Keratinocyte (primary cell): ENCODE measurements around the gene KCNMA1. TPM values are rescaled to one million over a fixed set of nuclear protein-coding genes. Genes with fewer than 3 reads are reported as not detected.

ENCODE experiments used
- DNase-seq: peaks from one replicate; pipeline ENCODE4 v3.0.0-alpha.2; 2011; ENCODE audit warnings: low read depth, missing footprints, low spot score
- FAIRE-seq: peaks from 2 replicates; lab custom pipeline; 2011; peaks lifted over from hg19 to GRCh38; lab: Jason Lieb, UNC
- H2AFZ ChIP-seq: 2 replicates; pipeline ENCODE4 v1.6.0; 2012; ENCODE audit warnings: low read length, control low read depth, inconsistent platforms; ENCODE audit not compliant: control insufficient read depth
- H3K27ac ChIP-seq: 2 replicates; pipeline ENCODE4 v1.5.1; 2011; ENCODE audit warnings: low read length; ENCODE audit not compliant: control insufficient read depth, insufficient read depth
- H3K27me3 ChIP-seq: 3 replicates; pipeline ENCODE4 v1.6.0; 2011; ENCODE audit warnings: low read length; ENCODE audit not compliant: control insufficient read depth, insufficient read depth; ENCODE audit errors: extremely low read depth
- H3K36me3 ChIP-seq, 2 experiments: 2 replicates in 1 of 2; 3 replicates in 1 of 2; pipeline ENCODE4 v1.5.1; 2011; ENCODE audit warnings: low read length in 2 of 2, mild to moderate bottlenecking in 1 of 2; ENCODE audit not compliant: control insufficient read depth in 2 of 2, insufficient read depth in 2 of 2; ENCODE audit errors: extremely low read depth in 1 of 2
- H3K4me1 ChIP-seq: 3 replicates; pipeline ENCODE4 v1.5.1; 2011; ENCODE audit warnings: low read length; ENCODE audit not compliant: control insufficient read depth, insufficient read depth; ENCODE audit errors: extremely low read depth
- H3K4me2 ChIP-seq: 3 replicates; pipeline ENCODE4 v1.6.0; 2011; ENCODE audit warnings: low read depth, low read length; ENCODE audit not compliant: control insufficient read depth, insufficient read depth; ENCODE audit errors: extremely low read depth
- H3K4me3 ChIP-seq, 3 experiments: fragments of 200-600 bp in 1 of 3; sonication (generic) in 1 of 3; 2 replicates in 2 of 3; 3 replicates in 1 of 3; pipeline ENCODE4 v1.5.1; 2011 to 2016; ENCODE audit warnings: low read length in 3 of 3, mild to moderate bottlenecking in 3 of 3, control low read depth in 2 of 3, inconsistent platforms in 1 of 3, low read depth in 1 of 3, mixed read lengths in 1 of 3, mixed run types in 1 of 3, moderate library complexity in 1 of 3; ENCODE audit not compliant: control insufficient read depth in 2 of 3, insufficient read depth in 2 of 3; ENCODE audit errors: extremely low read depth in 1 of 3
- H3K79me2 ChIP-seq: 2 replicates; pipeline ENCODE4 v1.6.0; 2012; ENCODE audit warnings: low read length; ENCODE audit not compliant: control insufficient read depth, insufficient read depth
- H3K9ac ChIP-seq: 3 replicates; pipeline ENCODE4 v1.6.0; 2011; ENCODE audit warnings: low read length; ENCODE audit not compliant: control insufficient read depth, insufficient read depth; ENCODE audit errors: extremely low read depth
- H3K9me1 ChIP-seq: 3 replicates; pipeline ENCODE4 v1.6.0; 2011; ENCODE audit warnings: low read length; ENCODE audit not compliant: control insufficient read depth, insufficient read depth; ENCODE audit errors: extremely low read depth
- H3K9me3 ChIP-seq: 2 replicates; pipeline ENCODE4 v1.5.1; 2012; ENCODE audit warnings: low read depth, low read length; ENCODE audit not compliant: control insufficient read depth
- H4K20me1 ChIP-seq: 3 replicates; pipeline ENCODE4 v1.6.0; 2011; ENCODE audit warnings: low read length; ENCODE audit not compliant: control insufficient read depth, insufficient read depth; ENCODE audit errors: extremely low read depth
- CTCF ChIP-seq, 3 experiments: IDR thresholded peaks in 1 of 3; conservative IDR thresholded peaks in 1 of 3; optimal IDR thresholded peaks in 1 of 3; 2 replicates in 2 of 3; 3 replicates in 1 of 3; pipeline versions ENCODE3 to v1.5.1; 2011; ENCODE audit warnings: low read length in 3 of 3, mild to moderate bottlenecking in 3 of 3, moderate library complexity in 2 of 3, control low read depth in 1 of 3, inconsistent platforms in 1 of 3; ENCODE audit not compliant: insufficient read depth in 2 of 3; ENCODE audit errors: extremely low read depth in 1 of 3
- EZH2 ChIP-seq: IDR thresholded peaks from one replicate; pipeline ENCODE4 v1.6.1; 2012; ENCODE audit warnings: inconsistent platforms, mild to moderate bottlenecking, low read length, moderate library complexity
- dilution Hi-C: fragments of 300-500 bp; cut with MboI; formaldehyde crosslinking; loops from one replicate; pipeline ENCODE4 v1.7.0; 2020; ENCODE audit warnings: low sequenced_read_pairs; ENCODE audit not compliant: extremely low pct_ligation_motif_present
- polyA plus RNA-seq, 5 experiments: library from polyadenylated mRNA; depleted of rRNA in 3 of 5; stranded (reverse) in 3 of 5; stranded (forward) in 1 of 5; unstranded in 1 of 5; fragments of >200 nt; gene quantifications; 1 replicate in 1 of 5; 2 replicates in 3 of 5; 3 replicates in 1 of 5; pipeline versions ENCODE4 v1.2.1 to v1.2.3, GENCODE V29; 2011 to 2012; ENCODE audit warnings: missing spikeins in 2 of 5, low read depth in 1 of 5, low replicate concordance in 1 of 5

The KCNMA1 gene
- polyA plus RNA-seq, 1 donor (not counting 4 experiments of a cell fraction or from before 2014, with no cell fraction given): 6.3 TPM

GRCh38 chr10:77249901-77250459 is 387.6 kb downstream of the KCNMA1 start:
- Histone ChIP-seq H3K4me3 (no peak overlapping the region), H3K27ac (no peak overlapping the region), H3K9me3 (no peaks in the 10 kb centered on the region), H3K9me1 (no peaks in the 10 kb centered on the region), H3K9ac (no peak overlapping the region), H4K20me1 (no peaks in the 10 kb centered on the region), H2AFZ (no peak overlapping the region), H3K36me3 (no peaks in the 10 kb centered on the region), H3K79me2 (no peaks in the 10 kb centered on the region), H3K4me2 (no peak overlapping the region), H3K27me3 (no peaks in the 10 kb centered on the region), H3K4me1 (peaks cover 11% of the 10 kb centered on the region)
- no peak for TF ChIP-seq CTCF (optimal IDR thresholded peaks at IDR 0.05 in 1 of 3, IDR thresholded peaks at IDR 0.05 in 1 of 3, conservative IDR thresholded peaks at IDR 0.05 in 1 of 3; ENCODE audit: extremely low read depth in 1 of 3, insufficient read depth in 2 of 3, low read length in 3 of 3)
- no peak for TF ChIP-seq EZH2
- no peak for FAIRE-seq
- DNase-seq: no peak
- dilution Hi-C loops: no loop called here

- Histone ChIP-seq H3K4me3 (no peak overlapping the region), H3K27me3 (no peaks in the 10 kb centered on the region), H3K9me3 (no peaks in the 10 kb centered on the region), H3K4me1 (peaks cover 9% of the 10 kb centered on the region), H3K9me1 (no peaks in the 10 kb centered on the region), H3K4me2 (no peak overlapping the region), H3K9ac (no peak overlapping the region), H3K79me2 (no peaks in the 10 kb centered on the region), H2AFZ (no peak overlapping the region), H3K36me3 (no peaks in the 10 kb centered on the region), H4K20me1 (no peaks in the 10 kb centered on the region), H3K27ac (no peak overlapping the region)
- dilution Hi-C loops: no loop called here
- TF ChIP-seq CTCF (optimal IDR thresholded peaks at IDR 0.05 in 1 of 3, IDR thresholded peaks at IDR 0.05 in 1 of 3, conservative IDR thresholded peaks at IDR 0.05 in 1 of 3; ENCODE audit: extremely low read depth in 1 of 3, insufficient read depth in 2 of 3, low read length in 3 of 3) (no peak), EZH2 (no peak)
- no peak for FAIRE-seq
- DNase-seq: no peak
Observed at GRCh38 chr10:77248104-77248790, 389.4 kb downstream of the KCNMA1 start.
